ENCODE data around the gene TLX2. TPM values are rescaled to one million over a fixed set of nuclear protein-coding genes. Genes with fewer than 3 reads are reported as not detected.

Gene TLX2
- total RNA-seq, 1 experiment from 2014 or later = not detected

GRCh38 chr2:74542978-74543377 is 28.7 kb downstream of the TLX2 start:
- Histone ChIP-seq H3K4me1 (replicated peaks) (no peaks in the 10 kb centered on the region), H3K4me3 (no peak overlapping the region), H3K36me3 (no peaks in the 10 kb centered on the region), H3K27ac (no peak overlapping the region), H3K9me3 (replicated peaks) (no peaks in the 10 kb centered on the region), H3K27me3 (replicated peaks) (no peaks in the 10 kb centered on the region)
- no peak for DNase-seq (ENCODE audit: low read depth in 1 of 2, low spot score in 2 of 2)

- Histone ChIP-seq H3K27me3 (replicated peaks) (no peaks in the 10 kb centered on the region), H3K9me3 (replicated peaks) (0 out of 2 replicates have a peak, but pooled peaks cover 7% of the 10 kb centered on the region), H3K27ac (no peak overlapping the region), H3K4me1 (replicated peaks) (peaks cover 13% of the 10 kb centered on the region), H3K36me3 (peaks cover 8% of the 10 kb centered on the region), H3K4me3 (no peak overlapping the region)
- no peak for DNase-seq (ENCODE audit: low read depth in 1 of 2, low spot score in 2 of 2)
Measured at GRCh38 chr2:74544634-74545033, 30.4 kb downstream of the TLX2 start.

- Histone ChIP-seq H3K36me3 (peaks cover 11% of the 10 kb centered on the region), H3K27me3 (replicated peaks) (no peaks in the 10 kb centered on the region), H3K4me3 (no peak overlapping the region), H3K4me1 (replicated peaks) (peaks cover 13% of the 10 kb centered on the region), H3K9me3 (replicated peaks) (0 out of 2 replicates have a peak, but pooled peaks cover 7% of the 10 kb centered on the region), H3K27ac (no peak overlapping the region)
- DNase-seq (ENCODE audit: low read depth in 1 of 2, low spot score in 2 of 2) = no peak
Measured at GRCh38 chr2:74546004-74546403, 31.8 kb downstream of the TLX2 start.

- Histone ChIP-seq H3K27me3 (replicated peaks) (no peaks in the 10 kb centered on the region), H3K27ac (no peak overlapping the region), H3K36me3 (peaks cover 11% of the 10 kb centered on the region), H3K9me3 (replicated peaks) (0 out of 2 replicates have a peak, but pooled peaks cover 7% of the 10 kb centered on the region), H3K4me3 (peak overlapping the region; percentile 37), H3K4me1 (replicated peaks) (peaks cover 19% of the 10 kb centered on the region)
- DNase-seq (ENCODE audit: low read depth in 1 of 2, low spot score in 2 of 2) = no peak
Measured at GRCh38 chr2:74548285-74548899, 34.1 kb downstream of the TLX2 start.

- no peak overlapping the region for H3K27ac ChIP-seq
Measured at GRCh38 chr2:74548900-74549826, 34.9 kb downstream of the TLX2 start.

GRCh38 chr2:74550231-74550630 is 36.0 kb downstream of the TLX2 start:
- Histone ChIP-seq H3K4me3 (no peak overlapping the region), H3K27me3 (replicated peaks) (no peaks in the 10 kb centered on the region), H3K4me1 (replicated peaks) (peaks cover 25% of the 10 kb centered on the region), H3K36me3 (peaks cover 11% of the 10 kb centered on the region), H3K27ac (no peak overlapping the region), H3K9me3 (replicated peaks) (0 out of 2 replicates have a peak, but pooled peaks cover 7% of the 10 kb centered on the region)
- no peak for DNase-seq (ENCODE audit: low read depth in 1 of 2, low spot score in 2 of 2)

More at GRCh38 chr2:74548900-74549826, 34.9 kb downstream of the TLX2 start:
- Histone ChIP-seq H3K4me3 (peak overlapping the region; percentile 37), H3K4me1 (replicated peaks) (peaks cover 23% of the 10 kb centered on the region), H3K9me3 (replicated peaks) (0 out of 2 replicates have a peak, but pooled peaks cover 7% of the 10 kb centered on the region), H3K36me3 (peaks cover 11% of the 10 kb centered on the region), H3K27me3 (replicated peaks) (no peaks in the 10 kb centered on the region)
- no peak for DNase-seq (ENCODE audit: low read depth in 1 of 2, low spot score in 2 of 2)

GRCh38 chr2:74551530-74551929 is 37.3 kb downstream of the TLX2 start:
- no peak overlapping the region for H3K4me3 ChIP-seq
- no peak for DNase-seq (ENCODE audit: low read depth in 1 of 2, low spot score in 2 of 2)
- H3K9me3 ChIP-seq (replicated peaks) = 0 out of 2 replicates have a peak, but pooled peaks cover 7% of the 10 kb centered on the region
- H3K36me3 ChIP-seq = peaks cover 20% of the 10 kb centered on the region
- H3K27me3 ChIP-seq (replicated peaks) = no peaks in the 10 kb centered on the region
- no peak overlapping the region for H3K27ac ChIP-seq
- H3K4me1 ChIP-seq (replicated peaks) = peaks cover 34% of the 10 kb centered on the region

- 0 out of 2 replicates have a peak, but pooled peaks cover 7% of the 10 kb centered on the region for H3K9me3 ChIP-seq (replicated peaks)
- no peak overlapping the region for H3K27ac ChIP-seq
- DNase-seq (ENCODE audit: low read depth in 1 of 2, low spot score in 2 of 2) = no peak
- H3K36me3 ChIP-seq = peaks cover 24% of the 10 kb centered on the region
- H3K27me3 ChIP-seq (replicated peaks) = no peaks in the 10 kb centered on the region
- H3K4me1 ChIP-seq (replicated peaks) = peaks cover 34% of the 10 kb centered on the region
- H3K4me3 ChIP-seq = no peak overlapping the region
Measured at GRCh38 chr2:74551942-74552913, 38.0 kb downstream of the TLX2 start.

GRCh38 chr2:74552914-74553811 is 38.9 kb downstream of the TLX2 start:
- H3K9me3 ChIP-seq (replicated peaks) = 0 out of 2 replicates have a peak, but pooled peaks cover 7% of the 10 kb centered on the region
- H3K36me3 ChIP-seq = peaks cover 24% of the 10 kb centered on the region
- peaks cover 34% of the 10 kb centered on the region for H3K4me1 ChIP-seq (replicated peaks)
- H3K27ac ChIP-seq = 0 out of 2 replicates have a peak overlapping the region, but pooled peaks have one; percentile 4
- H3K27me3 ChIP-seq (replicated peaks) = no peaks in the 10 kb centered on the region
- H3K4me3 ChIP-seq = peak overlapping the region; percentile 65
- no peak for DNase-seq (ENCODE audit: low read depth in 1 of 2, low spot score in 2 of 2)

GRCh38 chr2:74553892-74554819 is 39.9 kb downstream of the TLX2 start, which contains the start of the genes DOK1 and LOXL3:
Gene DOK1 (plus strand): TSS chr2:74554720. CDS start chr2:74554755, 35 bp downstream.
Gene LOXL3 (minus strand): TSS chr2:74553942. CDS start chr2:74552634, 1,308 bp downstream.
- H3K27me3 ChIP-seq (replicated peaks) = no peaks in the 10 kb centered on the region
- H3K9me3 ChIP-seq (replicated peaks) = 0 out of 2 replicates have a peak, but pooled peaks cover 5% of the 10 kb centered on the region
- DNase-seq (ENCODE audit: low read depth in 1 of 2, low spot score in 2 of 2) = peak; percentile 95 to 96
- peaks cover 21% of the 10 kb centered on the region for H3K36me3 ChIP-seq
- peaks cover 24% of the 10 kb centered on the region for H3K4me1 ChIP-seq (replicated peaks)
- H3K27ac ChIP-seq = peak within 1 kb of the TSS; percentile 98
- peak within 1 kb of the TSS; percentile 65 for H3K4me3 ChIP-seq

- peak in 1 of 2 experiments; percentile 76 for DNase-seq (ENCODE audit: low read depth in 1 of 2, low spot score in 2 of 2)
Measured at GRCh38 chr2:74554820-74555531, 40.7 kb downstream of the TLX2 start.

More at GRCh38 chr2:74554820-74555531, 40.7 kb downstream of the TLX2 start:
- H3K4me1 ChIP-seq (replicated peaks) = peaks cover 20% of the 10 kb centered on the region
- no peaks in the 10 kb centered on the region for H3K9me3 ChIP-seq (replicated peaks)
- peaks cover 13% of the 10 kb centered on the region for H3K36me3 ChIP-seq
- peak overlapping the region; percentile 98 for H3K27ac ChIP-seq
- H3K27me3 ChIP-seq (replicated peaks) = no peaks in the 10 kb centered on the region
- peak overlapping the region; percentile 65 for H3K4me3 ChIP-seq
